LNCAP (cell line): ENCODE data around the gene MAFB.

Experiments used
- CTCF ChIP-seq: fragments of 450-650 bp; IDR thresholded peaks from 2 replicates; pipeline ENCODE4 v1.5.1; 2017; ENCODE audit warnings: mild to moderate bottlenecking

The MAFB gene

DNA sequence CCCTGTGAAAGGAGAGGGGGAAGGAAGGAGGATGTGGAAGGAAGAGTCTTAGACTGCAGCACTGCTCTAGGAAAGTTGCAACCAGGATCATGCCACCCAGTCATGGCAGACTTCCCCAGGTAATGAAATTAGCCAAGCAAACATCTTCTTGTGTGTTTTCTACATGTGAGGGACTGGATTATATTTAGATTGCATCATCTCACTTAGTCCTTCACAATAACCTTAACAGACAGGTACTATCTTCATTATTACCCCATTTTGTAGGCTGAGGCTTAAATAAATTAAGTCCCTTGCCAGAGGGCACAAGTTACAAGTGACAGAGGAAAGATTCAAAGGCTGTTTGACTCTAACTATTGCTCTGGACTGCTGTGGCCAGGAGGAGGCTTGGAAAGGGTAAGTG is 9.7 kb upstream of the MAFB start:
- no peak for TF ChIP-seq CTCF

DNA sequence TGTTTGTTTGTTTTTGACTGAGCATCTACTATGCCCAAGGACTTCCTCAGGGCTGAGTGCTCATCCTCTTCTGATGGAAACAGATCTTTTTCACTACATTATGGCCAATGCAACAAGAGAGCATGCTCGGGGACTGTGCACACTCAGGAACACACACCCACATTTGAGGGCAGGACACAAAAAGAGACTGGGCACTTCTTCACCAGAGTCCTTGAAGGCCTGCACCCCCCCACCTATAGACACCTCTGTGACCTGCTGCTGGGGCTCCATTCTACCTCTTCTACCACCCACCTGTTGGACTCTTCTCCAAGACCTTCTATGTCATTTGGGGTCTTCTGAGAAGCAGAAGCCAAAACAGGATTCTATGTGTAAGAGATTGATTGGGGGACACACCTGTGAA is 9.2 kb upstream of the MAFB start:
- TF ChIP-seq CTCF = no peak

GRCh38 chr20:40697541-40697940 is 8.5 kb upstream of the MAFB start:
- no peak for TF ChIP-seq CTCF

DNA sequence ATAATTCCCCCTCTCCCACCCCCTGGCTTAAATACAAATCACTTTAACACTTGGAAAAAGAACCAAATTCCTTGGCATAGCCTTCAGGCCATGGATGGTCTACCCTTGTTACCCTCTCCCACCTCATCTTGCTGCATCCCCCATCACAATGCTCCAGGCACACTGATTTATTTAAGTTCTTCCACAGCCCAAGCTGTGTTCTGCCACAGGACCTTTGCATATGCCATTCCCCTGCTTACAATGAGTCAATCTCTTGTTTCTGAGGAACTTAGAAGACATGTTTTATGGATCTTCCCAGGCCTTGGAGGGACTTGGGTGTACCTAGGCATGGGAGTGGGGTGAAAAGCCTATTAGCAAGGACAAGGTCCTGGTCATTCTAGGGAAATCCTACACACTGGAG is 6.2 kb upstream of the MAFB start:
- TF ChIP-seq CTCF = no peak

GRCh38 chr20:40694246-40694645 is 5.2 kb upstream of the MAFB start:
- TF ChIP-seq CTCF = no peak

DNA sequence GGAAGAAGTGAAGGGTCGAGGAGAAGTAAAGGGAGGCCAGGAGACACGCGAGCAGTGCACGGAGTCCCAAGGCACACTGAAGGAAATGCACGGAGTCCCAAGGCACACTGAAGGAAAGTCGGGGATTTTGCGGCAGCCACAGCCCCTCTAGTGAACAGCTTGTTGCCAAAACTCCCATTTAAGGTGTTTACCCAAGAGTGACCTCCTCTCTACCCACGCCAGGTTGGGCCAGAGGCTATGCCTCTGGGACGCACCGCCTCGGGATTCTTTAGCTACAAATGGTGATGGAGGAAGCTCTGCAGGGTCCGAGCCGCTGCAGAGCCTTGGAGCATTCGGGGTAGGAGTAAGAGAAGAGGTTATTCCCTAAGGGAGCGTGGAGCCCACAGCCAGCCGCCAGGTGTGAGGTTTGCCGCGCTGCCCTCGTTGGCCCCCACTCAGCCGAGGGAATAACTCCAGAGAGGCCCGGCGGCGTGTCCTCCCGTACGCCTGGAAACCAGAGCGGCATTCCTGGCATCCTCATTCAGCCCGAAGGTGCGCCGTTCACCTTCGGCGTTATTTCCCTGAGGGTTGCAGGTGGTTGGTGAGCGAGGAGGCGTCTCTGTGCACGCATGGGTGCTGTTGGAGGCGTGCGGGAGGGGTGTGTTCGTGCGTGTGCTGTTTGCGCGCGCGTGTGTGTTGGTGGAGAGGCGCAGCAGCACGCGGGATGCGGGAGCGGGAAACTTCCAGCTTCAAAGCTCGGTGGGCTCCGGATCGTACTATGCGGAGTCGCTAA is 3.4 kb upstream of the MAFB start:
- TF ChIP-seq CTCF = no peak

DNA sequence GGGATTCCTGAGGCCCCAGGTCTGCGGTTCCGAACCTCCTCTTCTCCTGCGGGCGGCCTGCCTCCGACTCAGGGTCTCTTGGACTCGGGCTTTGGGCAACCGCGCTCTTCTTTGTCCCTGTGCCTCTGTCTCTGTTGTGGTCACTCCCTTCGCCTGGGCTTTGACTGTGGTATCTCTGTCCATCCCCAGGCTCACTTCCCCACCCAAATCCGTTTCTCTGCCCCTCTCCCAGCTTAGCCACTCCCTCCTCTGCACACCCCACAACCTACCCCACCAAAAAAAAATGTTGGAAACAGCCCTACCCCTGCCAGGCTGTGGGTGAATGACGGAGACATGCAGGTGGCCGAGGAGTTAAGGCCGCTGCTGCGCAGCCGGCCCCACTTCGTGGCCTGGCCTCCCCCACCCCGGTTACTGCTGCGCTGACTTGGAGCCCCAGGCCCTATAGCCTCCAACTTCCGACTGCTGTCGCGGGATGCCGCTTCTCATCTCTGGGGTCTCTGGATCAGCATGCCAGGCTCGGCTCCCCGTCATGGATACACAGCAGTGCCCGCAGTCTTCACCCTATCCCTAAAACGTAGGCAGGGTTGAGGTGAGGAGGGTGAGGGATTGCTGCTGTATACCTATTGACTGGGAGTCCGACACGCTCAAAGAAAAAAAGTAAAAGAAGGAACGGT is 2.7 kb upstream of the MAFB start:
- TF ChIP-seq CTCF = no peak
